NCI-H1048 (cell line): ENCODE measurements around the gene FGF1.

Experiments used
- DNase-seq: peaks from one replicate; lab custom pipeline; 2025; lab: John Stamatoyannopoulos, UW

FGF1 gene

GRCh38 chr5:142611154-142611553 lies 74.7 kb downstream of the FGF1 start:
- DNase-seq, result no peak

DNA sequence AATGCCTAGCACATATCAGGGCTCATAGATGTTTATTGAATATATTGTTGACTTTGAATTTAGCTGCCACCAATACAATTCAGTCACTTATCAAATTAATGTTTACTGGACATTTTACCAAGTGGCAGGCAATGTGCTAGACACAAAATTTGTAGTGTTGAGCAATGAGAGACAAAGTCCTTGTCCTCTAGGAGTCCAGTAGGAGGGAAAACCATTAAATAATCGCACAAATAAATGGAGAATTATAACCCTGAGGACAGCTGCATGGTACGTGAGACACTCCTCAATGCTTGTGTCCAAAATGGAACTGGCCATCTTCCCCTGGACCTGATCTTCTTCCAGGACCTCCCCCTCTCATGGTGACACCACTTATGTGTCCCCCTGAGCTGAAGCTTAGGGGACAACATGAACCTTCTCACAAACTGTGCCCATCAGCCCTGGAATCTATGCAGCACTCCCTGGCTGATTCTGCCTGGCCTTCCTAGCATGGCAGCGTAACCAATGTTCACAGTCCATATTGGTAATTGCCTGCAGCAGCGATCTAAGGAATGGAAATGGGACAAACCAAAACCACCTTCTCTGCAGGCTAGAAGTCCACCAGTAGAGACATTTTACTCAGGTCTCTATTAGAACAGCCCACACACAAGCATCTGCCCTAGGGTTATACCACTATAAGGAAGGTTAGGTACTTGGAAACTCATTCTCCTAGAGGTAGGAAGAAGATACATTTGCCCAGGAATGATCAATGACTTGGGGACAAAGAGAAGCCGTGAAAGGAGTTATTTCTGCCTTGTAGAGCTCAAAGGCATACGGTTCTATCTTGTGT lies 75.5 kb downstream of the FGF1 start:
- DNase-seq, result no peak

- DNase-seq, result no peak
These were observed 76.7 kb downstream of the FGF1 start for GRCh38 chr5:142609142-142609541.

DNA sequence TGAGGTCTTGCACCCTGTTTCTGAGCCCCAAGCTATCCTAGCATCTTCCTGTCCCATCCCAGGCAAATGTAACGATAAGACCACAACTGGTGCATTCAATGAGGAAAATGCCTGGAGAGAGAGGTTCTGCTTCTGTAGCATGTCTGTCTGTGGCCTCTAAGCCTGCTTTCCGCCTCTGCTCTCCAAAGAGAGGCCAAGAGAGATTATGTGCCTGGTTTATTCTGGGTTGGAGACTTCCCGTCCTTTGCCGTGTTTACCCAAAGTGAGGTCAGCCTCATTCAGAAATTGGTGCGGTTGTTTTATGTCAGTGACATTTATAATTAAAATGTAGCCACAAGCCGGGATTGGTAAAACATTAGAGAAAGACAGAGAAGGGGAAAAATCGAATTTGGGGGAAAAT lies 77.8 kb downstream of the FGF1 start:
- DNase-seq, result no peak

GRCh38 chr5:142605611-142606010 lies 80.3 kb downstream of the FGF1 start:
- no peak for DNase-seq

DNA sequence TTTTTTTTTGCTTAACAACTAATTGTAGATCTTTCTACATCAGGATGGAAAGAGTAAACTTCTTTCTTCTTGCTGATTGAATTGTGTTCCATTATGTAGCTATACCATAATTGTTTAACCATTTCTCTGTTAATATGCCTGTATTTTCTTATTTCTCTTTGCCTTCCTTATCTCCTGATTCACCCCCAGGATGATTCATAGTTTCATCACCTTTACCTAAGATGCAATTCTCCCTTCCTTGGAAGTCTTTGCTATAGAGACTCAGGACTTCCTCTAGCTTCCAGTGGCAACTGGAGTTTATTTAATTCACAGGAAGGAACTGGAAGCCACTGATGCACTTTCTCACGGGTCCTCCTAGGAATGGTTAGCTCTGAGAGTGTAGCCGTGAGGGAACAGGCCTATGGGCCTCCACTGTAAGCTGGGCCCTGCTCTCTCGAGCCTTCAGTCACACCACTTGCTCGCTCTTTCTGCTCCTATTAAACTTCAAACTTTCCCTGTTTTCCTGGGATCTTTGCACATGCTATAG lies 83.1 kb downstream of the FGF1 start:
- no peak for DNase-seq

DNA sequence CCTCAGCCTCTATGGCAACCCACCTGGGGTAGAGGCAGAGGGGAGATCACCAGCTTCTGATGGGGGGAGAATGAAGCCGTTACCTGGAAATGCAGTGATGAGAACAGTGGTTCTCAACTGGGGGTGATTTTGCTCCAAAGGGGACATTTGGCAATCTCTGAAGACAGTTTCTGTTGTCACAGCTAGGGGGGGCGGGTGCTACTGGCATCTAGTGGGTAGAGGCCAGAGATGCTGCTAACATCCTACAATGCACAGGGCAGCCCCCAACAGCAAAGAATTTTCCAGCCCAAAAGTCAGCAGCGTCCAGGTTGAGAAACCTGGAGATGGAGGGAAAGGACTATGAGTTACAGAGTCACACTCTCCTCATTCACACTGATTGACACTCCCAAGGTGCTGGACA lies 84.5 kb downstream of the FGF1 start:
- no peak for DNase-seq

GRCh38 chr5:142600611-142601358 lies 85.1 kb downstream of the FGF1 start:
- DNase-seq, result no peak

DNA sequence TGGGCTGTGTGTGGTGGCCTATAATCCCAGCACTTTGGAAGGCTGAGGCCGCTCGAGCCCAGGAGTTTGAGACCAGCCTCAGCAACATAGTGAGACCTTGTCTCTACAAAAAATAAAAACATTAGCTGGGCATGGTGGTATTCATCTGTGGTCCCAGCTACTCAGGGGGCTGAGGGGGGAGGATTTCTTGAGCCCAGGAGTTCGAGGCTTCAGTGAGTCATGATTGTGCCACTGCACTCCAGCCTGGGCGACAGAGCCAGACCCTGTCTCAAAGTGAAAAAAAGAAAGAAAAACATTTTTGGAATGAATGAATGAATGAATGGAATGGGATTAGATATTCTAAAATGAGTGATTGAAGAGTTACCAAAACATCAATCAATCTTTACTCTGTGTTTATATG lies 85.8 kb downstream of the FGF1 start:
- DNase-seq, result no peak

DNA sequence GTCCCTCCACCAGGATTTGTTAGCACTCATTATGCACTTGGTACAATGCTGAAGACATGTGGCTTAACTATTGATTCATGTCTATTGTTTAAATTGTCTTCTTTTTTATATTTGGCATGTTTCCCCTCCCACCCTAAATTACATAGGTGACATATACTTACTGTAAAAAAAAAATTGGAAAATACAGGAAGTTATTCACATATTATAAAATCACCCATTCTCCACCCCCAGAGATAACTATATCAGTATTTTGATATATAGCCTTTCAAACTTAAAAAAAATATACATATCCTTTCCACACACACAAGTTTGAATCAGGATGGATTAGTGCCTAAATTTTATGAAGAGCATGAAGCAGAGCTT lies 87.6 kb downstream of the FGF1 start:
- DNase-seq, result no peak

DNA sequence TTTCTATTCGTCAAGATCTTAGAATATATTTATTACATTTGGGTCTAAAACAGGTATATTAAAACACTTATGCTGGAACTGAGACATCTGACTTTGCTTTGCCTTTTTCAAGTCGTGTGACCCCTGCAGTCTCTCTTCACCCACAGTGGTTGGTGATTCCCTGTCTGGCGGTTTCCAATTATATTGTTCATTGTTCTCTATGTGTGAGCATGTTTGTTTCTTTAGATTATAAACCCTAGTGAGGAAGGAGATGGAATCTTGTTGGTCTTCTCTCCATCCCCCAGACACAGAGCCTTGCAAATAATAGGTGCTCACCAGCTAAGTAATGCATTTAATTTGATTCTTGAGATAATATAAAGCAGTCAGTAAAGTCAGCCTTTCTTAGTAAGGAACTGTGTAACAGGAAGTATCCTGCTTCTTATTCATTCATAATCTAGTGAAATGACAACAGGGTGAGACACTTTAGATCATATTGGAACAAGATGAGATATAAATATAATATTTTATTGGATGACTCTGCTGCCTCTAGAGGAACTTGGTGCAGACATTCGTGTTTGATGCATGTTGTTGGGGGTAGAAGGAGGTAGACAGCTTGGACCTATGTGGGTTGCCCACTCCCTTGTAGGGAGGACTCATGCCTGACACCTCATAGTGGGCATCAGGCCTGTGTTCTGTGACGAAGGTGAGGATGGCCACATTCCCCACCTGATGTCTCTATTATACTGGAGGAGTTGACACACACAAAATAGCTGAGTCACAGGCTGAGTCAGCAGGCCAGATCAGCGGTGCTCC lies 88.1 kb downstream of the FGF1 start:
- DNase-seq, result no peak

- no peak for DNase-seq
These were observed 88.9 kb downstream of the FGF1 start for GRCh38 chr5:142597025-142597424.

DNA sequence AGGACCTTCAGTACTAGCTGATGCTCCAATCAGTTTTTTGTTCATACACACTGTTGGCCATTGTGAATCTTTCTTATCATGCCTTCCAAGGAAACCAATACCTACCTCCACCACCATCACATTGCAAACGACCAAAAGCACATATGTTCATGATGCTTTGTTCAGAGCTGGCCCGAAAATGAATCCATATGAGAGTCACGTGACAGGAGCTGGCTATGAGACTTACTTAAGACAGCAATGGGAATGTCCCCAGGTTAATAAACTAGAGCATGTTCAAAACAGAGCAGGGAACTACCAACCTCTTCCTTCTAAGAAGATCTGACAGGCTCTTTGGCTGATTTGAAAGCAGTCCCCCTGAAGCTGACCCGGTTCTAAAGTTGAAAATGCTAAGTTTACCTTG lies 93.5 kb downstream of the FGF1 start:
- no peak for DNase-seq

GRCh38 chr5:142590451-142591231 lies 95.2 kb downstream of the FGF1 start:
- no peak for DNase-seq

GRCh38 chr5:142589720-142590119 lies 96.2 kb downstream of the FGF1 start:
- DNase-seq, result no peak

DNA sequence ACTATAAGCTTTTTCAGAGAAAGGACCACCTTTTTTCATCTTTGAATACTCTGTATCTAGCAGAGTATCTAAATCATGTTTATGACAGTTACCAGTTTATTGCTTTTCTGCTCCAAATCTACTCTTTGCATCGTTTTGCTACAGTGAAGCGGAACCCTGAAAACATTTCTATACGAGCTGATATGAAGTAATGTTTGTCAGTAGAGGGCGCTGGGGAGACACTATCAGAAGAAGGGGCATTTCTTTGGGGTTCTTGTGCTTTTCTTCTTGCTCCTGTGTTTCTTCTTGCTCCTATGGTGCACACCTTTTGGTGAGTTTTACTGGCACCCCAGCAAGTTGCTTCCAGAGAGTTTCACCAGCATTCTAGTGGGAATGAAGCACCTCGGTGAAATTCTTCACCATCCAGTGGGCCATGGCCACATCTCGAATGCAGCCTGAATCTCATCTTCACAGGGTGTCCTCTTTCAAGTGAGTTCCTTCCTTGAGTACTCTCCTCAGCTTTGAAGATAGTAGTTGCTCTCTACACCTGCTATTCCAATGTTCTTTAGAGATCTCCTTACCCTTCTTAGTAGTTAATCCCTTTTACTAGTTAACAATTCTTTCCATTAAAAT lies 98.4 kb downstream of the FGF1 start:
- no peak for DNase-seq

GRCh38 chr5:142586552-142586951 lies 99.3 kb downstream of the FGF1 start:
- no peak for DNase-seq

DNA sequence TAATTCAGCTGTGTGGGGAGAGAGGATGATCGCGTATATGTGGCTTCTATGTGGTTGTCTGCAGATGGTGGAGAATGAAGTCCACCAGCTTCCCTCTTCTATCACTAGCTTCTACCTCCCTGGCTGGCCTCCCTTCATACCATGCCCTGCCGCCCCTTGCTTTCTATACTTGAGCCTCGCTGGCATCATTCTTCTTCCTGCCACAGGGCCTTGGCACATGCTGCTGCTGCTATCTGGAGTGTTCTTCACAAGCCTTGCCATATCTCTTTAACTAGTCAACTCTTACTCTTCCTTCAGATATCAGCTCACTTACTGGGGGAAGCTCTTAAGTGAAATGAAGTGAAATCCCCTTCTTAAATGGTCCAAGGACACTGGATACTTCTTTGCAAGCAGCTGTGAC lies 100.4 kb downstream of the FGF1 start:
- DNase-seq, result no peak

GRCh38 chr5:142584891-142585290 lies 101.0 kb downstream of the FGF1 start:
- DNase-seq, result no peak

DNA sequence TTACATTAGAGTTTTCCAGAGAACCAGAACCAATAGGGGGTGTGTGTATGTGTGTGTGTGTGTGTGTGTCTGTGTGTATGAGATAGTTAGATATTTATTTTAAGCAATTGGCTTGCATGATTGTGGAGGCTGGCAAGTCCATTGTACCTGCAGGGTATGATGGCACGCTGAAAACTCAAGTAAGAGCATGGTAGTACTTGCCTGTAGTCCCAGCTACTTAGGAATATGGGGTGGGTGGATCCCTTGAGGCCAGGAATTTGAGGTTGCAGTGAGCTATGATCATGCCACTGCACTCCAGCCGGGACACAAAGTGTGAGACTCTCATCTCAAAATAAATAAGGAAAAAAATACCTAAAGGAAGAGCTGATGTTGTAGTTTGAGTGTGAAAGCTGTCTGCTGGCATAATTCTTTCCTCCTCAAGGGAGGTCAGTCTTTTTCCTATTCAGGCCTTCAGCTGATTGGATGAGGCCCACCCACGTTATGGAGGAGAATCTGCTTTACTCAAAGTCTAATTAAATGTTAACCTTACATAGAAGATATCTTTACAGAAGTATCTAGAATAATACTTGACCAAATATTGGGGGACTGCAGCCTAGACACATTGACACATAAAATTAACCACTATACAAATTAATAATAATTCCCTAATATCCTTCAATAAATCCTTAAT lies 107.6 kb downstream of the FGF1 start:
- DNase-seq, result no peak

- DNase-seq, result no peak
These were observed 109.1 kb downstream of the FGF1 start for GRCh38 chr5:142576804-142577203.
